Measurements from ENCODE around the gene PGAM1.

DNA sequence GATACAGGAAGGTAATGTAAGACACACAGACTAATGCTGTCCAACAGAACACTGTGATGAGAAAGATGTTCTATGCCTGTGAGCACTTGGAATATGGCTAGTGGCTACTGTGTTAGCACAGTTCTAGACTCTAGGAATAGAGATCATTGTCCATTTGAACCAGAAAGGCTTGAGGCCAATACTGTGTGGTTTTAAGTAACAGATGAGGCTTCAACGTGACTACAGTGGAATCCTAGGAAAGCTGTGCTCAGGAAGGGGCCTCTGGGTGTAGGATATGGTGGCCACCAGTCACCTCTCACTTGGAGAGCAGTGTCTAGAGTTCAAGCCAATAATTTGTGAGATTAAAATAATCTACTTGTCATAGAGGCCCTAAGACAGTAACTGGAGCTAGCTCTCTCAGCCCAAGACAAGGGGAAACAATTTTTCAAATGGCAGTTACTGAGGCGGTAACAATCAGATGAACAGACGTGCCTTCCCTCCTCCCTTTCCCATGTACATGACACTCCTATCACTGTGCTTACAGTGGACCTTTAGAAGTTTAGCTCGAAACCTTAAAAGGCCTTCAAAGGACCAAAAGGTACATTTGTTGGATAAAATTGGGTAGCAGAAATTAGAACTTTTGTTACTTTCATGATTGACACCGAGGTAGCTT is 30.2 kb downstream of the PGAM1 start:
- TF ChIP-seq EZH2 (IDR thresholded peaks at IDR 0.05; ENCODE audit: insufficient read depth, poor library complexity, severe bottlenecking) = no peak
- TF ChIP-seq EZH2phosphoT487 (IDR thresholded peaks at IDR 0.05; ENCODE audit: insufficient read depth, low read depth) = no peak

Measured in GM23248 (cell line).